ENCODE data around the gene SMURF2.

Gene SMURF2

GRCh38 chr17:64661976-64662773 lies at the start of gene SMURF2:
Gene SMURF2 (minus strand): TSS chr17:64662307. CDS start chr17:64661880, 427 bp downstream.
- in situ Hi-C loops (cut with HindIII; ENCODE audit: low sequenced_read_pairs) = no loop called here
- peak; percentile 65 for DNase-seq (ENCODE audit: low read depth, low spot score)

GRCh38 chr17:64709481-64709880 lies 47.4 kb upstream of the SMURF2 start:
- no peak overlapping the region for H3K4me3 ChIP-seq (ENCODE audit: low read depth, low read length)
- TF ChIP-seq CTCF (IDR thresholded peaks at IDR 0.05; ENCODE audit: low read depth, low read length) = no peak
- in situ Hi-C loops (cut with HindIII; ENCODE audit: low sequenced_read_pairs) = no loop called here
- no peak for DNase-seq (ENCODE audit: low read depth, low spot score)

More at GRCh38 chr17:64661976-64662773, at the start of gene SMURF2:
- H3K4me3 ChIP-seq (ENCODE audit: low read depth, low read length) = peak within 1 kb of the TSS; percentile 77
- TF ChIP-seq CTCF (IDR thresholded peaks at IDR 0.05; ENCODE audit: low read depth, low read length) = no peak

GRCh38 chr17:64707050-64707591 lies 45.0 kb upstream of the SMURF2 start:
- peak; percentile 98 for DNase-seq (ENCODE audit: low read depth, low spot score)
- H3K4me3 ChIP-seq (ENCODE audit: low read depth, low read length) = no peak overlapping the region
- in situ Hi-C loops (cut with HindIII; ENCODE audit: low sequenced_read_pairs) = no loop called here
- no peak for TF ChIP-seq CTCF (IDR thresholded peaks at IDR 0.05; ENCODE audit: low read depth, low read length)

- H3K4me3 ChIP-seq (ENCODE audit: low read depth, low read length) = no peak overlapping the region
- TF ChIP-seq CTCF (IDR thresholded peaks at IDR 0.05; ENCODE audit: low read depth, low read length) = no peak
- in situ Hi-C loops (cut with HindIII; ENCODE audit: low sequenced_read_pairs) = no loop called here
- no peak for DNase-seq (ENCODE audit: low read depth, low spot score)
Measured at GRCh38 chr17:64706224-64707049, 44.3 kb upstream of the SMURF2 start.

GRCh38 chr17:64702815-64703214 lies 40.7 kb upstream of the SMURF2 start:
- in situ Hi-C loops (cut with HindIII; ENCODE audit: low sequenced_read_pairs) = no loop called here
- DNase-seq (ENCODE audit: low read depth, low spot score) = no peak
- no peak overlapping the region for H3K4me3 ChIP-seq (ENCODE audit: low read depth, low read length)

More at GRCh38 chr17:64702815-64703214, 40.7 kb upstream of the SMURF2 start:
- no peak for TF ChIP-seq CTCF (IDR thresholded peaks at IDR 0.05; ENCODE audit: low read depth, low read length)

Data from astrocyte of the spinal cord (primary cell).